ENCODE measurements around the gene UBE2R2.

UBE2R2 gene

DNA sequence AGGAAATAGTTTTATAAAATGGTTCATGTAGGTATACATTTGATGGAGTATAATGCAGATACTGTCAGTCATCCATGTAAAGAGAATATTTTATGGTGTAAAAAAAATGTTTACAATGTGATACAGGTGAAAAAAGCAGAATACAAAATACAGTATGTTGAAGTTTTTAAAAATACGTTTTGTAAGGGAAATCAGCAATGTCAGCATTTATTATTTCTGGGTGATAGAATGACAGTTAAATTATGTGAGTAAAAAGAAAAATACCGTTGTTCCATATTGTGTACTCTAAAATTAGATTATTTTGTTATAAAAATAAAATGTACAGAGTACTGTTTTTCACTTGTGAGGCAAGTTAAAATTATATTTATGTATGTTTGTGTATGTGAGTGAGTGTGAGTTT is 69.0 kb downstream of the UBE2R2 start:
- no peak for DNase-seq

DNA sequence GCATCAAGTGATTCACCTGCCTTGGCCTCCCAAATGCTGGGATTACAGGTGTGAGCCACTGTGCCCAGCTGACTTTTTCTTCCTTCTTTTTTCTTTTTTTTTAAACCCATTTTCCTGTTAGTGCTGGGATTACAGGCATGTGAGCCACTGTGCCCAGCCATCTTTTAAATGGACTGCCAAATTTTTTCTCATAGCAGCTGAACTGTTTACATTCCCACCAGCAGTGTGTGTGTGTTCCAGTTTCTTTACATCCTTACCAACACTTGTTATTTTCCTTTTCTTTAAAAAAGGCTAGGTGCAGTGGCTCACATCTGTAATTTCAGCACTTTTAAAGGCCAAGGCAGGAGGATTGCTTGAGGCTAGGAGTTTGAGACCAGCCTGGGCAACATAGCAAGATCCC is 76.9 kb downstream of the UBE2R2 start:
- no peak for DNase-seq

DNA sequence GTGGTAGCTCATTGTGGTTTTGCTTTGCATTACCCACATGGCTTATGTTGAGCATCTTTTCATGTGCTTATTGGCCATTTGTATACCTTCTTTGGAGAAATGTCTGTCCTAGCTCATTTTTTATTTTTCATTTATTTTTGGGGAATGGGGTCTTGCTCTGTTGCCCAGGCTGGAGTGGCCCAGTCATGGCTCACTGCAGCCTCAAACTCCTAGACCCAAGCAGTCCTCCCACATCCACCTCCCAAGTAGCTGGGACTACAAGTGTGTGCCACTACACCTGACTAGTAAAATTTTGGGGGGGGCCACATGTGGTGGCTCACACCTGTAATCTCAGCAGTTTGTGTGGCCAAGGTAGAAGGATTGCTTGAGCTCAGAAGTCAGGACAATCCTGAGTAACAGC is 77.4 kb downstream of the UBE2R2 start:
- no peak for DNase-seq

DNA sequence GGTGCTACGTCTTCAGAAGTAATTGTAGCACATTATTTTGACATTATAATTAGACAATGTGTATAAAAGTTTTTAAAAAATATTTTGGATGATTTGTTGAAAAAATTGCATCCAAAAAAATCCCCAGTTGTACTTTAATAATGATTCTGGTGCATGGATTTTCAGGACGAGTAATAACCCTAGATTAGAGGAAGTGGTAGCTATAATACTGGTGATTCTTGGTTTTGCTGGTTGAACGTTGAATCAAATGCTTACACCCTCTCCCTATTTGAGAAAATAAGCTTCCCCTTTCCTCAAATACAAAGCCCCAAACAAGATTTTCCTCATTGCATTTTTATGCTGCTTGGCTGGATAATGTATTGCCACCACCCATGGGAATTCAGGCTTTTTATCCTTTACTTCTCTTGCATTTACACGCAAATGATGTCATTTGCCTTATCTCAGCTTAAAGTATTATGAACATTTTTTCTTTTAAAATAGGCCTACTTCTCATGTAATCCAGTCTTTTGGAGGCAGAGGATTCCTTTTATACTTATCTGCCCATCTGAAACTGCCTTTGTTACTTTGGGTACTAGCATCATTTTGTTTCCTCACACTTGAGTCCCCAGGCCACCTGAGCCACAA is 86.3 kb downstream of the UBE2R2 start:
- no peak for DNase-seq

DNA sequence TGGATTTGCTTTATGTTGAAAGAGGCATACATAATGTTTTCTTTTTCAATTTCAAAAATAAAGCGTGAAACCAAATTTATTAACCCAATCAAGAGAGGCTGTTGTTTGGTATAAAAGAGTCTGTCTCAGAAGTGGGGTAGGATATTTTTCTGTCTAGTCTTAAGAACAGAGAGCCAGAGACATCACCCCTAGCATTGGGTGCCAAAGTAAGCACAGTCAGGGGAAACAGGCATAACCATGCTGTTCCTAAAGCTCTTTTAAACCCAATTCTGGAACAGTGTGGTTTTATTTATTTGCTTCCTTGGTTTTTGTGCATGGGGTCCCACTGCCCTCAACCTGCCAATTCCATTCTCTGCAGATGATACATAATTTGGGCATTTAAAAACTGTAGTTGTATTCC is 88.2 kb downstream of the UBE2R2 start:
- DNase-seq, result no peak

DNA sequence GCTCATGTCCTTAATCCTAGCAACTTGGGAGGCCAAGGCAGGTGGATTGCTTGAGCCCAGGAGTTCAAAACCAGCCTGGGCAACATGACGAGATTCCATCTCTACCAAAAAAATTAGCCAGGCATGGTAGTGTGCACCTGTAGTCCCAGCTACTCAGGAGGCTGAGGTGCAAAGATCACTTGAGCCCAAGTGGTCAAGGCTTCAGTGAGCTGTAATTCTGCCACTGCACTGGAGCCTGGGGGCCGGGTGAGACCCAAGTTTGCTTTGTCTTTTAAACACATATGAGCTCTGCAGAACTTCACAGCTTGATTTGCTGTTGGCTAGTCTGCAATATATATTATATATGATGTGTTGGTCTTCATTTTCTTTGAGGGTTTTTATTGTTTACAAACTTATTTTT is 89.8 kb downstream of the UBE2R2 start:
- DNase-seq, result no peak

DNA sequence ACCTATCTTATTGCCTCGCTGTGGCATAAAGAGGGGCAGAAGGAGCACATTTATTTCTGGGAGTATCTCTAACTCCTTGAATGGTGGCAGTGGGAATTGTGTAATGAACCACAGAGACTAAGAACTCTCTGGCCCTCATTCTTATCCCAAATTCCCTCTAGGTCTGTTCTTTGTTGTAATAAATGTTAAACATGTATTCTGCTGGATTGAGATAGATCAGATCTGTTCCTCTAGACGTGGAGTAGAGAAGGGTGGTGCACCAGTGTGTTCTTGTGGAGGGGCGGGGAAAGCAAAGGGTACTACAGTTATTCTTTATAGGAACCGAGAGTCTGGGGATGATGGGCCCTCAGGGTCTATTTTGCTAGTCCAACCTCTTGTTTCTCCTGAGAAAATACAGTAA is 90.4 kb downstream of the UBE2R2 start:
- DNase-seq, result no peak

DNA sequence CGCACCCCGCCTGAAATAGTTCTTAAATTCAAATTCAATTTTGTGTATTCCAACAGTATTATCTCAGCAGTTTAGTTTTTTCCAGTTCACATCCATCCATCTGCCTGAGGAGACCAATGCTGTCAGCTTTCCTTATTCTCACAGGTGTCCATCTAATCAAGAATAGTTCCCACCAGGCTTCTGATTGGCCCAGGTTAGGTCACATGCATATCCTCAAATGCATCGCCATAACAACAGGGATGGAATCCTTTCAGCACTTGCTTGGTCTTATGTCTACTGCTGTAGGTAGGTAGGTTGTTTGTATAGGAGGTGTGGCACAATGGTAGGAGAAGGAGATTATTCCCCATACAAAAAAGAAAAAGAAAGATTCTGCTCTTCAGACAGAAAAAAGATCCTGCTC is 91.2 kb downstream of the UBE2R2 start:
- DNase-seq, result no peak

DNA sequence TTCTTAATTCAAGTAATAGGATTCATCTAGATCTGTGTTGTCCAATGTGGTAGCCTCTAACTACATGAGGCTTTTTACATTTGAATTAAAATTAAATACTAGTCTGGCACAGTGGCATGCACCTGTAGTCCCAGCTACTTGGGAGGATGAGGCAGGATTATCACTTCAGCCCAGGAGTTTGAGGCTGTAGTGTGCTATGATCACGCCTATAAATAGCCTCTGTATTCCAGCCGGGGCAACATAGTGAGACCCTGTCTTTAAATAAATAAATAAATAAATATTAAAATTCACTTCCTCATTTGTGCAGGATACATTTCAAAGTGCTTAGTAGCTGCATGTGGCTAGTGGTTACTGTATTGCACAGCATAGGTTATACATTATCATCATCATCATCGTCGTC is 91.8 kb downstream of the UBE2R2 start:
- no peak for DNase-seq

DNA sequence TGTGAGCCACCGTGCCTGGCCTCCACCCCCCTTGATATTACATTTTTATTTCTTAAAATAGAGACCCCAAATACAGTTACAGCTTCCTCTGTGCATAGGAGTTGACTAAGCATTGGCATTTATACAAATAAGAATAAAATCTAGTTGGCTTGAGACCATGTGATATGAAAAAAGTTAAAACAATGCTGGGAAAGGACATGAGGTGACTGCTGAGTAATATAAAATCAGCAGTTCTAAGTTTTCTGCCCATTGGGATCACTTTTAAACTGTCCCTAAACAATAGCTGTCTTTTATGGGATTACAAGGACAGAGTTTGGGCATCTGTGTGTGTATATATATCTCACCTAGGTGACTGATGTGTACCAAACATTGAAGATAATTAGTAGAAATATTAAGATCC is 96.6 kb downstream of the UBE2R2 start:
- no peak for DNase-seq

DNA sequence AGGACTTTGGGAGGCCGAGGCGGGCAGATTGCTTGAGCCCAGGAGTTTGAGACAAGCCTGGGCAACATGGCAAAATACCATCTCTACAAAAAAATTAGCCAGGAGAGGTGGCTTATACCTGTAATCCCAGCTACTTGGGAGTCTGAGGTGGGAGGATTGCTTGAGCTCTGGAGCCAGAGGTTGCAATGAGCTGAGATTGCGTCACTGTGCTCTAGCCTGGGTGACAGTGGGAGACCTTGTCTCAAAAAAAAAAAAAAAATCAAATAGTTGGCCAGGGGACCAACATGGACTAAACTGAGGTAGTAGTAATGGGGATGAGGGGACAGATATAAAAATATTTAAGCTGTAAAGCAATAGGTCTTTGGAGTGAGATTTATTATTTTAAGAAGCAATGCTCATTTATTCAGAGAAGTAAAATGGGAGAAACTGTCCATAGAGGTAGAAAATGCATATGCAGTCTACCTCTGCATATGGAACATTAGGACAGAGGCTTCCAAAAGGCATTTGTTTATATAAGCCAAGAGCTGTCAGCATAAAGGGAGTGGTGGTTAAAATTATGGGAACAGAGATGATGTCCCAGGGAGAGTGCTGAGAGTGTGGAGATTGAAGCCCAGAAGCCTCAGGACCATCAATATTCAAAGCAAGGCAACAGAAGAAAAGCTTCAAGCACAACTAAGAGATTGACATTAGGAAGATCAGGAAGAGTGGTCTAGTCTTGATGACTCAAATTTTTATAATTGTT is 98.1 kb downstream of the UBE2R2 start:
- DNase-seq, result no peak

DNA sequence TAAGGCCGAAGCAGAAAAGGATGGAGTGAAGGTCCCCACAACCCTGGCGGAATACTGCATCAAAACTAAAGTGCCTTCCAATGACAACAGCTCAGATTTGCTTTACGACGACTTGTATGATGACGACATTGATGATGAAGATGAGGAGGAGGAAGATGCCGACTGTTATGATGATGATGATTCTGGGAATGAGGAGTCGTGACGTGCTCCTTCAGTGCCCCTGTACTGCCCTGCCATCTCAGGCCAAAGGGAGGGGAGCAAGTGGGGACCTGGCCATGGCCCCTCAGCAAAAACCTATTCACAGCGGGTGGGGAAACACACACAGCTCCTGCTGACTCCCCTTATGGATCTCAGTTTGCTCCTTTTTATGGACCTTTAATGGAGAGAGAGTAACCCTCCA is 100.1 kb downstream of the UBE2R2 start:
- no peak for DNase-seq

DNA sequence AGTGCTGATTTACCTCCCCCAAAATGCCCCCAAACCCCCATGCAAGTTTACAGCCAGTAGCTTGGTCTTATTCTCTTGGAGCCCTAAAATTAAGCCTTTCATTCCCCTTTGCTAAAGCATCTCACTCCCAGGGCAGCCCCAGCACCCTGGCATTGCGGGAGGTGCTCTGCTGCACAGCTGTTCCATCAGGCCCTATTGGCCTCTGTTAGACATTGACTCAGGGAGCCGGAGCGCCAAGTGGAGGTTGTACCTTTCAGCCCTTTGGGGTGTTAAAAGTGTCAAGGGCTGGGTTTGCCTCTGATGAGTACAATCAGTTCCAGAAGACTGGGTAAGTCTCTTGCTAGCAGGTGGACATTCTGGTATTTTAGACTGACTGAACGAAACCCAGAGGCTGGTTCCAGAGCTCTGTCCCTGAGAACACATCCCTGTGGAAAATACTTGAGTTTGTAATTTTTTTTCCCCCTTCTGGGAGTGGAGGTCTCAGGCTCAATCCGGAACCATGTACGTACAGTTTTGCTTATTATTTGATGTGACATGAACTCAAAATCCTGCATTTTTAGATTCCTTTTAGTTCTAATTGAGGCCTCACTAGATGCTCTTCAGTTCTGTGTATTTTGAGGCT is 102.4 kb downstream of the UBE2R2 start:
- DNase-seq, result no peak

DNA sequence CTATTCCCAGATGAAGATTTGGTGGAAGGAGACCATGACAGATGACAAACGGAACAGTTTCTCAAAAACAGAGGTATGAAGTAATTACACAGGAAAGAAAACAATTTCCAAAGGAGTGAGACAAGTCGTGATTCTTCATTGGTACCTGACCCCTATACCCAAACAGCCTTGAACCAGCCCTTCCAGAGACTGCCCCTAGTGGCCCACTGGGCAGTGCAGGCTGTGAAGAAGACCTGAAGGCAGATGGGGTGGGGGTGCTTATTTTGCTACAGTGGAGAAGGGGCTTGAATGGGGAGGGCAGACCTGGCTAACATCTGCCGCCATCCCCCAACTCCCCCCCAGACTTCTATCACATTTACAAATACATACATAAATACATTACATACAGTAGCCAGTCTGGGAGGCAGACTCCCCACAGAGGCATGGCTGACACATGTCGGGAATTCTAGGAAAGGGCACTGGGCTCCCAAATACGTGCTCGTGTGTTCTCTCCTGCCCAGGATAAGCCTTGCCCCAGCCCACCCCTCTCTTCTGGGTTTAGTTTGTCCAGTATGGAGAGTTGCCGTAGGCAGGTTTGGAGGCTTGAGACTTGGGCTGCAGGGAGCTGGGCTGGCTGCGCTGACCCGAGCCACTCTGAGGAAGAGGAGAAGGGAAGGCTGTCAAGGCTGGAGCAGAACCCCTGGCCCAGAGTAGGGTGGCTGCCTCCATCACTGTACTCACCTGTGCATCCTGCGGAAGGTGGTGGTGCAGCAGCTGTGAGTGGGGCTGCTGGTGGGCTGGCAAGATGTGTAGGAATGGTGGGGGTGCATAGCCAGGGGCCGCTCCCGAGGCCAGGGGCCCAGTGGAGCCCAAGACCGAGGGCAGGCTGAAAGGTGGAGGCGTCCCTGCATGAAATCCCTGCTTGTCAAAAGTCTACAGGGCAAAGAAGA is 105.3 kb downstream of the UBE2R2 start:
- DNase-seq, result no peak

DNA sequence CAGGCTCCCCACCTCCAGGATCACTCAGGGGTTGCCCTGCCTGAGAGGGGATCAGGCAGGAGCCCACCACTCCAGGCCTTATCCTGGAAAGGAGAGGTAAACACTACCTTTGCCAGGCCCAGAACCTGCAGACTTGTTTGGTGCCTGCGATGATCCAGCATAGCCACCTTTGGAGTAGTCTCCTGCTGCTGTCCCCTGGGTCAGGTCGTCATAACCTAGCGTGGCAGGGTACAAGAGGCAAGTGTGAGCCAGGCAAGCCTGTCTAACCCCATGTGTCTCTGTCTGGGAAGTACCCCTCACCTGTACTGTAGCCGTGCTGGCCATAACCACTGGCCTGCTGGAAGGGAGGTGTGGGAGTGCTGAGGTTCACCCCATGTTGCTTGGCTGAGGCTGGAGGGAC is 106.1 kb downstream of the UBE2R2 start:
- no peak for DNase-seq

DNA sequence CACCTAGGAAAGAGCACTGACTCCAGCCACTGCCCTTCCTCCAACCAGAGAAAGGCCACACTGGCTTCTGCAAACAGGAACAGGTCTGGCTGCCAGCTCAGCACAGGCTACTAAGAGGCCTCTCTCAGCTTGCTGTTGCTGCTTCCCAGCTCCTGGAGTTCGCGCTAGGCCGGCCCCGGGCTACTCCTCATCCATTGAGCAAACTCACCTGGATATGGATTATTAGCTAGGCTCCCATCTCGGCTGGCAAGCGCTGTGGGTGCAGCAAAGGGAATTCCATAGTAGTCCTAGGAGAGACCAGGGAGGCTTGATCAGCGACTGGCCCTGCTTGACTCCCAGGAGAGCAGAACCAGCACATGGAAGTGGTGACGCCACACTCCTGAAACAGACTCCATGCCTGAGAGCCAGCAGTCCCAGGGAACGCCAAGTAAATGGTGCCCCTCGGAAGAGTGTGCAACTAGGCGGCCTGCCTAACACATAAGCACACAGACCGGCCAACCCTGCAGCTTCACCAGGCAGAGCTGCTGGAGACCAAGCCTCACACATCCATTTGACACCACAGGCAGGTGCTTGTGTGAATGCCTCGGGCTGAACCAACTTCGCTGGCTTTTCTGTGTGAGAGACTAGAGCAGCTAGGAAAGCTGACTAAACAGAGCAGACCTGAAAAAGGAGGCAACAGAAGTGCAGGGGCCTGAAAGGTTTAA is 107.2 kb downstream of the UBE2R2 start:
- no peak for DNase-seq

DNA sequence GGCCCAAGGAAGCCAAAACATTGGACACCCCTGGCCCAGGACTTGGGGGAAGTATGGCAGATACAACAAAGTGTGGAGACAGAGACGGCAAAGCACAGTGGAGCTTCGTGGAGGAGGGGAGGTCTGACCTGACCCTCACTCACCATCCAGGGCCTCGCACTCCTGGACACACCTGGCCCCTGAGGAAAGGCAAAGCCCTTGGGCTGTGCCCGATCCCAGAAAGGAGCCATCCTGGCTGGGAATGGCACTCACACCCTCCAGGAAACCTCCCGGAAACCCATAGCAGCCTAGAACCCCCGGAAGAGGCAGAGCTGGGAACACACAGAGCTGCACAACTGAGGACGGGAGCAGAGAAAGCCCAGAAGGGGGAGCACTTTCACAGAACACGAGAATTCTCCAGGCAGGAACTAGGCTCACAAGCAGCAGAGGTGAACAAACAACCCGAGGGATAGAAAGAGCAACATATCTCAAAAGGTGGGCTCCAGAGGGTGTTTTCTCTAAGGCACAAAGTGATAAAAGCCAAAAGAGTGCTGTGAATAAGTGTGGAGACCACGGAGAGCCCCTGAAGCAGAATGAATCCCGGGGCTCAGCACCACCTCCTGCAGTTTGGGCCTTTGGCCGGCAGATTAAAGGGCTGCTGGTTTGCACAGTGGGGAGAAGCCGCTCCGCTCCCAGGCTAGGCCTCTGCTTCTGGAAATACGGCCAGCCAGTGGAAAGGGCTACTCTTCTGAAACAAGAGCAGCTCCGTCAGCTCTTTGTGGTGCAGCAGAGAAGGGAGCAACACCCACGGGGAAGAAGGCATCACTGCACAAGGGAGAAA is 108.2 kb downstream of the UBE2R2 start:
- peak; percentile 66 for DNase-seq

DNA sequence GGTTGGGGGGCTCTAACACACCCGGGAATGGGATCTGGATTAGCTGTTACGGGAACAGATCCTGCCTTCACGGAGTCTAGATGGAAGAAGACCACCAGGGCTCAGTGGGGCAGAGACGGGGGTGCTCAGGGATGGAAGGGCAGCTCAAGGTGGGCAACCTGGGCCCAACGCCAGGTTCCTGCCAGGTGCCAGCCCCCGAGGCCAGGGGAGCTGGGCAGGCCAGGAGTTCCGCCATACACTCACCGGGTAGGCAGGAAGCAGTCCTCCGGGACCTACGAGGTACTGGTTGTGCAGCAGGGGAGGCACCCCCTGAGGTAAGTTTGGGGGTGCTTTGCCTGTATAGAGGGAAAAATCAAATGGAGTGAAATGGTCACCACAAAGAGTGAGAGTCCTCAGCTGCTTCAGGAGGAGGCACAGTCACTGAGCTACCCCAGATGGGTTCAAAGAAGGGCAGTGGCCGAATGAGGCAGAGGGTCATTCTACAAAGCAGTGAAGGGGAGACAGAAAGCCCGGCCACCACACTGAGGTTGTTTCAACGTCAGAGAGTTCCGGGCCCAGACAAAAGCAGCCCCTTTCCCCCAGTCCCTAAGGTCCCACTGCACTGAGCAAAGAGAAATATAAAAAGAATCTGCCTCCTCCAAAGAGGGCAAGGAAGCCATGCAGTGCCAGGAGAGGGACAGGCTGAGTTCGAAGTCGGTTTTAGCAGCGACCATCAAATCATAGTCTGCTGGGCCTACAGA is 110.0 kb downstream of the UBE2R2 start:
- no peak for DNase-seq

DNA sequence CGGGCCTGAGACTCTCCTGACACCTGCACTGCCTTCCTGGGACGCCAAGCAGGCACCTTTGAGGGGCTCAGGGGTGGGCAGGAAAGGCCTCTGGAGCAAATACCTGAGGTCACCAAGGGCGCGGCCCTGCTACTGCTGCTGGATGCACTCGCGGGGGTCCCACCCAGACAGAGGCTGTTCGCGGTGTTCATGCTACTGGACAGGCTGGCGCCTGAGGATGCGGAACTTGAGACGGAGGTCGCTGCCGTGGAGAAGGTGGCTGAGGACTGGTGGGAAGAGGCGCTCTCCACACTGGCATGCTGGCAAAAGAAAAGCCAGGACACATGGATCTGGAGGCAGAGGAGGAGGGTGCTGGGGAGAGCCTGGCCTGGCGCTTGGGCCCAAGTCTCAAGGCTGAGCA is 110.7 kb downstream of the UBE2R2 start:
- DNase-seq, result no peak

DNA sequence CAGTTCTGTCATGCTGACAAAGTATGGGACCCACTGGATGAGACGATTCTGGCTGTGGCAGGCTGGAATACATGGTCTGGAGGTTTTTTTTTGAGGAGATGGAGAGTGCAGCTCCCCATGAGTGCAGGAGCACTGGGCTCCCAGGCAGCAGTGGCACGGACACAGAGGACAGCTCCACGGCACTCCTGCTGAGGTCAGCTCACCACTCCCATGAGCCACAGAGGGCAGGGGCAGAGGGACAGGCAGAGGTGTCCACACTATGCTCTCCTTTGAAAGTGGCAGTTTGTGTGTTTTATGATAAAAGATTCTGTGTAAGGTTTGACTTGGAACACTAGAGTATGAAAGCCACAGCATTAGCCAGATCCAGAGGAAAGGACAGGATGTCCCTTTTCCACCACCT is 114.4 kb downstream of the UBE2R2 start:
- no peak for DNase-seq
